Stimulated activated CD4-positive, alpha-beta T cell treated with anti-CD3 and anti-CD28 coated beads, Interleukin-12 subunit alpha, Interleukin-12 subunit beta, amount 100 ng/mL, for 48 hours (primary cell): Measurements from ENCODE around the gene RUNX1.

Experiments used
- DNase-seq, 3 donors: peaks; one replicate each; pipeline ENCODE4 v3.0.0-alpha.2; 2020; ENCODE audit warnings: low read depth in 2 of 3, low spot score in 1 of 3

The RUNX1 gene

DNA sequence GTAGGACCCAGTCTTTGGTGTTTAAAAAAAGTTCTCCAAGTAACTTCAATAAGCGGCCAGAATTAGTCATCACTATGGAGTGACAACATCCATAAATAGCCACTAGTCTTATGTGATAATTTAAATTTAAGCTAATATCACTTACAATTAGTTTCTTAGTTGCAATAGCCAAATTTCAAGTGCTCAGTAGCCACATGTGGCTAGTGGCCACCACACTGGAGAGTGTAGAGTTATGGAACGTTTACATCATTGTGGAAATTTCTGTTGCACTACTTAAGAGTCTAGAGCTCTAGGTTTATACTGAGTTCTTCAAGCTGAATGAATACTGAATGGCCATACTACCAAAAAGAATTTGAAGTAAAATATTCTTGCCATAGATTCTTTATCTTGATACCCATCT is 121.1 kb downstream of the RUNX1 start:
- DNase-seq = no peak

DNA sequence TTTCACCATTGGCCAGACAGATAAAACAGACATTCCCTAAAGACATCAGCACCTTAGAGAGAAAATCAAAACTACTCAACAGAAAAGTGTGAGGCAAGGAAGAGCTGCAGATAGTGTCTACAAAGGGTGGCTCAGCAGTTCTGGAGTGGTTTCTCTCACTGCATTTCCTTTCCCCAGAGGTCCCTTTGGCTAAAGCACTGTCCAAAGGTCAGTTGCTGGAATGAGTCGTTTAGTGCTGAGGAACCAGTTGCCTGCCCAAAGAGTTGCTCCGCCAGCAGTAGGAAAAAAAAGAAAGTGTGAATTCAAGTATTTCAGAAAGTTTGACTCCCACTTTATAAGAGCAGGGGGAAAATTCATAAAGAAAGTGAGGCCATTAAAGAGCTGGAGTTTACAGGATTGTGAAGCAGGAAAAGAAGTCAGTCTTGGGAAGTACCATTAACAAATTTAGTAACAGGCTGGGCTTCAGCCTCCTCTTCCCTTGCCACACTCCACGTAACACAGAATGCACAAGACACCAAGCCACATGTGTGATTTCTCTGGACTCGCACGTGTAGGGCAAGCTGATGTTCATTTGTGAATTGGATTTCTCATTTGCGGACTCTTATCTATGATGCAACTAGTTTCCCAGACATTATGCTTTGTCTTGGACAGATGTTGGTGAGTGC is 122.2 kb downstream of the RUNX1 start:
- no peak for DNase-seq

DNA sequence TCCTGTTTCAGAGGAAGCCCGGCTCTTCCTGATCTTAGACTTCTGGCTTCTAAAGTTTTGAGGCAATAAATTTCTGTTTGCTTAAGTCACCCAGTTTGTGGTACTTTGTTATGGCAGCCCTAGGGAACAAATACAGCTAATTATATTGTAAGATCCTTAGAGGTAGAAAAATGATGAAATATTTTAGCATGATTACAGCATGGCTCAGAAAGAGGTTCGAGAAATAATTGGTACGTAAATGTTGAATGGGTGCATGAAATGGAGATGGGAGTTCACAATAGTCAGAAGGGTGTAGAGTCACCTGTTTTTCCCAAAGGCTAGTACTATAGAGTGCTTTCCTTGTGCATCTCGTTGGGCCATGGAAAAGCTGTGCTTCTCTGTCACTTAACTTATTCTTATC is 123.5 kb downstream of the RUNX1 start:
- DNase-seq = no peak

DNA sequence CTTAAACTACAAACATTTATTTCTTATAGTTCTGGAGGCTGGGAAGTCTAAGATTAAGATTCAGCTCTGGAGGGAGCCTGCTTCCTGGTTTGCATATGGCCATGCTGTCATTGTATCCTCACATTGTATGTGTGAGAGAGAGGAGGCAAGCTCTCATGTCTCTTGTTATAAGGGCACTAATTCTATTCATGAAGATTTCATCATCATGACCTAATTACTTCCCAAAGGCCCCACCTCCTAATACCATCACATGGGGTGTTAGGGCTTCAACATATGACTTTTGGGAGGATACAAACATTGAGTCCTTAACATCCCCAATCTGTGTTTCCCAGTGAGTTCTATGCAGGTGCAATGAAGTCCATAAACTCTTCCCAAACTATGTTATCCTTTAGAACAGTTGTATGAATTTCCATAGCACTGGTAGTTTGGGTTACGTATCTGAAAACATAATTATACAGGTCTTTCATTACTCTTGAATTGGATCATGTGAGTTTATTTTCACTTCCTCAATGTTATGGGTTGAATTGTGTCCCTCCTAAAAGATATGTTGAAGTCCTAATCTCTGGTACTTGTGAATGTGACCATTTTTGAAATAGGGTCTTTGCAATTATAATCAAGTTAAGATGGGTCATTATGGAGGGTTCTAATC is 124.2 kb downstream of the RUNX1 start:
- DNase-seq = no peak

DNA sequence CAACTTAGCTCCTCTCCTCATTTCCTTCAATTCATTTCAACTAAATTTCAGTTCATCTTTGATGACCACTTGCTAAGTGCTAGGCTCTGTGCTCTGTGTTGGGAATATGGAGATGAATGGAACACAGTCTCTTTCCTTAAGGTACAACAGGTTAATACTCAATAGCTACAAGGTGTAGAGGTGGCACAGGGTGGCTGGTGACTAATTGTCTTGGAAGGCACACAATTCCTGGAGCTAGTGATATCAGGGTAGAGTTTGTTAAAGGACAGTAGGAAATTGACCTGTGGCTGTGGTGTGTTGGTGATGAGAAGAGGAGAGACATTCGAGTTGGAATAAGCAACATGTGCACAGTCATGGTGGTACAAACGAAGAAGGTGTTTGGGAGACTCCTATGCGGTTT is 124.9 kb downstream of the RUNX1 start:
- no peak for DNase-seq

DNA sequence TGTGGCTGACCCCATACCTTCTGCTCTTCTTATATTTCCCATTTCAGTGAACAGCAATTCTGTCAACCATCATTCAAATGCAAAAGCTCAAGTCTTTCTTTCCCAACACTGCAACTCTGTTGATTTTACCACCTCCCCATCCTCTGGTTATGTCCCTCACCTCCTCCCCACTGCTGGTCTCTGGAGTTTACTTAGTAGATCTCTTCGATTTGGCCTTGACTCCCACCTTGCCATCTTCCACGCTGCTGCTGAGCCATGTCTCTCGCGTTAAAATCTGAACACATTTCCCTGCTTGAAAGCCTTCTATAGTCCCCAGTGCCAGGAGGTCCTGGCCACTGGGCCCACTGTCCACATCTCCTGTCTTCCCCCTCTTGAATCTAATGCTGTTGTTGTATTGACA is 125.5 kb downstream of the RUNX1 start:
- no peak for DNase-seq

DNA sequence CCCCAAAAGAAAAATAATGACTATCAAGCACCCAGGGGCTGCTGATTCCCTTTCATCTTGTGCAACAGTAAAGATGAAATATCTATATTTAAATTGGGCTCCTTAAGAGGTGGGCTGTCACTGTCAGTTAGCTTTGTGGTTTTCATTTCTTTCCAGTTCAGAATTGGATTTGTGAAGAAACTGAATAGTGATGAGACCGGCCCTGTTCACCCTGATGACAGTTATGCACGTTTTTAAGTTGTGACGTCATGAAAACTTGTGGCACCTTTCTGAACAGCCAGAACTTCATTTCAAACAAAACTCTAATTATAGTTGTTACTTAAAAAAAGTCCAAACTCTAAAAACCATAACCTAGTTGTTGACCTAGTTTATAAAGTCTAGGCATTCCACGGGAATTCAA is 125.9 kb downstream of the RUNX1 start:
- no peak for DNase-seq

DNA sequence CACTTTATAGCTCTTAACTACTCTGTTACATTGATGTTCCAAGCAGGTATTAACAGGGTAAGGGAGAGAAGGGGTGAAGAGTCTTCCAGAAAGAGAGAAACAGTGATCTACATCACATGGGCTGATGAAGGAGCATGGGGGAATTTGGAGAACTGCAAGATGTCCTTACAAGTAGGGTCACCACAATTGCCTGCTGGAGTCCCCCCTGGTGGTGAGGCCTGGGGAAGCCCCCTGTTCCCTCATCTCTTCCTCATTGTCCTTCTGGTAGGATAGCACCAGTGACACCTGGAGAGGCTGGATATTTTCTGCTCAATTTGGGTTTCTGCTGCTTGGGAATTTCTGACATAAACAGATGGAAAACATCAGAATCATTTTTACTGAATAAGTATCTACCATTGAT is 126.6 kb downstream of the RUNX1 start:
- no peak for DNase-seq

DNA sequence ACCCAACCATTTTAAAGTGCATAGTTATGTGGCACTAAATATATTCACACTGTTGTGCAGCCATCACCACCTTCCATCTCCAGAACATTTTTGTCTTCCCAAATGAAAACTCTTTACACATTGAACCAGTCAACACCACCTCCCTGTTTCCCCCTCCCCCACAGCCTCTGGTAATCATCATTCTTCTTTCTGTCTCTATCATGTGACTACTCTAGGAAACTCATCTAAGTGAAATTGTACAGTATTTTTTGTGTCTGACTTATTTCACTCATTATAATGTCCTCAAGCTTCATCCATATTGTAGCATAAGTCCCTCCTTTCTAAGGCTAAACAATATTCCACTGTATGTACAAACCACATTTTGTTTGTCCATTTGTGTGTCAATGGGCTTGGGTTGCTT is 128.0 kb downstream of the RUNX1 start:
- DNase-seq = no peak

DNA sequence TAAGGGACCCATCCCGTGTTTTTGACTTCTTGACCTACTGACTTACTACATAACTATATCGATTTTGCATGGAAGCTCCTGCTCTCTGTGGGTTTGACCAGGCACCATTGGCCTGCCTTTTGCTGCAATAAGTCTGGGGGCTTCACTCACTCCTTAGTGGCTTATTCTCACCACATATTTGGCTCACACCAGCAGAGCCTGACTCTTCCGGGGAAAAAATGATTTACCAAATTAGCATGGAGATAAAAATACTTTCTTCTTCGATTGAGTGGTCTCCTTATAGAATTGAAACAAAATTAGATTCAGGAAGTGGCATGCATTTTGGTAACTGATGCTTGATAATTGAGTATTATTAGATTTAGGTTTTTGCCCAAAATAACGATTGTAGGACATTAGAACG is 129.7 kb downstream of the RUNX1 start:
- no peak for DNase-seq

DNA sequence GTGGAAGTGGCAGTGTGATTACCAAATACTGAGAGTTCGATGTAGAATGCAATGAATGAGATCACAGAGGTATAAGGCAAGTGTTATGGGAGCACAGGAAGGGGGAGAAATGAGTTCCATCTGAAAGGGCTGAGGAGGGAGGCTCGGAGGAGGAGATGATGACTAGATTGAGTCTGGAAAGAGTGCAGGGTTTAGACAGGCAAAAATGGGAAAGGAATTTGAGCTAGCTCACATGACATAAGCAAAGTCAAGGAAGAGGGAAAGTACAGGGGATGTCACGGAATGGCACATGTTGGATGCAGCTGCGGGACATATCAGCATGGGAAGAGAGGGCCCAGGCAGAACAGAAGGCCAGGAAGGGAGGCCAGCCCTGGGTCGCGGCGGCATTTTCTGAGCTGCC is 132.7 kb downstream of the RUNX1 start:
- DNase-seq = no peak

DNA sequence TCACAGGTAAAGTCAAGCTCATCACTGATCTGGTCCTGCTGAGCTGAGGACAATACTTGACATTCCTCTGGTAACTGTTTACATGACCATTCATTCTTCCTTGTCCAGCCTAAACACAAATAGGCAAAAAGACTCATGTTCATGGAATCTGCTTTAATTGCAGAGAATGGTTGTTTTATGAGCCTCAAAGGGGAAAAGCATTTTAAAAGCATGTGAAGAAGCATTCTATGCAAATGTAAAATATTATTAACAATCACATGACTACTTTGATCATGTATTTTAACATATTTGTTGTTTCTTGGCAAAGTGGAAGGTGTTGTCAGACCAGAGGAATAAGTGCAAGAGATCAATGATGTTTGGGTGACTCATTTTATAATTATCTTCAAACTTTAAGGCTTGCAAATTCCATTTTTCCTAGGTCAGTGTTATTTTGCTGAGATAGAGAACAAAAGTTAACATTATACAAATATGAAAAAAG is 133.7 kb downstream of the RUNX1 start:
- DNase-seq = no peak

DNA sequence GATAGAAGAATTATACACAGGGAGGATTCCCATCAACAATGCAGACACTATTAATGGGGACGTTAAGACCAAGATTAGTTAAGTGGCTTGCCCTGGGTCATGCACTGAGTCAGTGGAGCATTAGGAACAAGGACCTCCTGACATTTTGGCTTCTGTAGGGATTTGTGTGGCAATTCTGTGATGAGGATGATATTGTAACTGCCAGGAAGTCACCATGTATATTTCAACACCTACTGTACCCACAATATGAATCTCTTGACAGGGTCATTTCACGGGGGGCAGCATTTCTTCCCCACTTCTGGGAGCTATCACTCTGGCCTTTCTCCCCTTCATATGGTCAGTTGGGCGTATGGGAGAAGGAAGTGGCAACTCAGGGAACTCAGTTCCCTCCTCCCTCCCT is 134.9 kb downstream of the RUNX1 start:
- DNase-seq = no peak

DNA sequence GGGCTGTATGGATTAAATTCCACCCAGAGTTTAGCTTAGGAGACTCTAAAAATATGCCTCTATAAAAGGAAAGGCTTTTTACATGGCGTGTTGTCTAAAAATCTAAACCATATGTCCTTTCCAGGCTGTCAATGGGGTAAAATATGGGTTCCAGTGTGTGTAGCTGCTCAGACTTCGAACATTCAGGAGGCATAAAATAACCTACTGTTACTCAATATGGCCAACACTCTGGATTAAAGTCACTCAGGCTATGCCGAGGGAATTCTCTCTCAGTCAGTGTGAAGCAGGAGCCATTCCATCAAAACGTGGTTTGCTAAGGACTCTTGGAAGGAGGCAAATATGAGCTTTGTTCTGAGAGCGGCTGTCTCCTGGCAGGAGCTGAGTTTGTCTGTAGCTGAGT is 135.3 kb downstream of the RUNX1 start:
- DNase-seq = no peak

DNA sequence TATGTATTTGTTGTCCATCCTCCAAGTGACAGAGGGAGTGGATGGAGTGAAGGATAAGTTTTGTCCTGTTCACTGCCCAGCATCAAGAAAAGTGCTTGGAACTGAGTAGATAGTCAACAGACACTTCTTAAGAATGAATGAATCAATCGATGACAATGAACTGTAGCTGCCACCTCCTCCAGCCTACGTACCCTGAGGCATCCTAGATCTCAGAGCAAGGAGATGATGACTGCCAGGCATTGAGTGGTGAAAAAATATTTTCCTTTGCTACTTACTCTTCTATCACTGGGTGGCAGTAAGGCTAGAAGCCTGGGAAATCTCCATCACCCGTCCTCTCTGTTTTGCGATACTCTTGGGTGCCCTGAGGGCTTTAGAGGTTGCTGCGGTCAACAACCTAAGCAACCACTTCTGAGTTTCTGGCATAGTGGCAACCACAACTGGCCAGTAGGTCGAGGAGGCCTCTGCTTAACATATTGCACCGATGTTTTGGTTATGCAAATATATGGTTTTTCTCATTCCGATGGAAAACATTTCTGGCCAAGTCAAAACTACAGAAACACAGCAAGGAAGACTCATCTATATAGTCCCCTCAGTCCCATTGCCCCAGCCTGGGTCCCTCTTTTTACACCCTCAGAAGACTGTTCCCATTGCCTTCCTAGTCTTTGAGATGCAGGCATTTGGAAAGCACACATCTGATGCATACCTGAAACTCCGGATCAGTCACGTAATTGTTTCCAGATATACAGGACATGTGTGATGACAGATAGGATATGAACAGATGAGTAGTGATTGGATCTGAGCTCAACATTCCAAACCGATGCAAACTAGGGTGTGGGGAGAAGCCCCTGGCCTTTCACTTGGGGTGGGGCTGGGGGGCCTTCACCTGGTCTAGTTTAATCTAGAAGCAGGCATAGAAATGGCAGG is 136.8 kb downstream of the RUNX1 start:
- DNase-seq = no peak

DNA sequence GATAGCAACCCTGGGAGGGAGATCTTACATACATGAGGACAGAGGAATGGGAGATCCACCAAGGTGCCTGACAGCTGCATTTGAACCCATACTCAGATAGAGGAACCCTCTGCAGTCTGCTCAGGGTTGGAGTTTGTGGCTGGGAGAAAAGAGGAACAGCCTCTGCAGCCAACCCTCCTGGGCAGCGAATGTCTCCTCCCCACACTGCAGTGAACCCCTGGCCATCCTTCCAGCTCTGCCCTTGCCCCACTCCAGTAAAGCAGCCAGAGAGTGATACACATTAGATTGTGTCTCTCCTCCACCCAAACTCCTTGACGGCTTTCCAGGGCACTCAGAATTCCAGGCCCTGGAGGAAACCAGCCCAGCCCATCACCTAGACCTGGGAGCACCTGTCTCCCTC is 137.7 kb downstream of the RUNX1 start:
- no peak for DNase-seq

DNA sequence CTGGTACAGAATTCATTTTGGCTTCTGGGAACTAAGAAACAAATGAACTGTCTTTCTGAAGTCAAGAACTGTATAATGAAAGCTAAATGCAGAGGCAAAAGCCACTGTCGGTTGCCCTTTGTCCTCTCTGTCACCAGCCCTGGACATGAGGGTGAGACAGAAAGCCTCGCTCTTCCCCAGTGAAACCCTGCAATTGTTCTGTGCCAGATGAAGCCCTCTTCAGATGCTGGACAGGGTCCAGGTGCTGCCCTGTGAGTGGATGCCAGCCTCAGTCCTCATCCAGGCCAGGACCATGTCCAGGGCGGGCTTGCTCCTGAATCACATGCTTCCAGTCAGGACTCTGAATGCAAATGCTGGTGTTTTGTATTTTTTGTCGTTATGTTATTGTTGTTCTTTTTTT is 138.7 kb downstream of the RUNX1 start:
- no peak for DNase-seq

DNA sequence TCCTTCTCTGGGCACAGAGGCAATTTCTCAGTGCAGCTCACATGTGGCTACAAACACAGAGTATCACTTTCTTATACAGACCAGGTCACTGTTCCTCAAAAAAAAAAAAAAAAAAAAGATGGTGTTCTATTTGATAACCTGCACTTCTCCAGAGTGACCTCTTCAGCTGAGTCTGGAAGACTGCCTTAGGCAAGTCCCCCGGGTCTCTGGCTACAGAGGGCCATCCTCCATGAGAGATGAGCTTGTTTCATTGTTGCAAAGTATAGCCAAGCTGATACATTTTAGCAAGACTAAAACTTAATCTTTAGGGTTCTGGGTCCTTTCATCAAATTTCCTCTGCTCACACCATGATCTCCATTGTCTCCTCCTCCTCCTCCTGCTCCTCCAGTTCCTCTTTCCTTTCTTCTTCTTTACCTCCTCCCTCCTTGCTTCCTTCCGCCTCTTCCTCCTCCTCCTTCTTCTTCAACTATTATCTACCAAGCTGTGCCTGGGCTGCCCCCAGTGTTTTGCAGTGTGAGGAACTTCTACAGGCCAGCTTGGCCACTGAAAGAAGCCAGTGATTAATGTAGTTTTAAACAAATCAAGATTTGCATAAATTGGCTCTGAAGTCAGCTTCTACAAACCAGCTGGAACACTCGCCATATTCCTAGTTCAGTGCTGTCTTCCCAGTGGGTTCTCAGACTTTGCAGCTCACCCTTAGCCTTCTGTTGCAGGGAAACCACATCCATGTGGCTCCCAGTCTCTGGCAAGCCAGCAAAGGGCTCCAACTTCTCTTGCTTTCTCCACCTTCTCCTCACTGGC is 139.4 kb downstream of the RUNX1 start:
- no peak for DNase-seq

DNA sequence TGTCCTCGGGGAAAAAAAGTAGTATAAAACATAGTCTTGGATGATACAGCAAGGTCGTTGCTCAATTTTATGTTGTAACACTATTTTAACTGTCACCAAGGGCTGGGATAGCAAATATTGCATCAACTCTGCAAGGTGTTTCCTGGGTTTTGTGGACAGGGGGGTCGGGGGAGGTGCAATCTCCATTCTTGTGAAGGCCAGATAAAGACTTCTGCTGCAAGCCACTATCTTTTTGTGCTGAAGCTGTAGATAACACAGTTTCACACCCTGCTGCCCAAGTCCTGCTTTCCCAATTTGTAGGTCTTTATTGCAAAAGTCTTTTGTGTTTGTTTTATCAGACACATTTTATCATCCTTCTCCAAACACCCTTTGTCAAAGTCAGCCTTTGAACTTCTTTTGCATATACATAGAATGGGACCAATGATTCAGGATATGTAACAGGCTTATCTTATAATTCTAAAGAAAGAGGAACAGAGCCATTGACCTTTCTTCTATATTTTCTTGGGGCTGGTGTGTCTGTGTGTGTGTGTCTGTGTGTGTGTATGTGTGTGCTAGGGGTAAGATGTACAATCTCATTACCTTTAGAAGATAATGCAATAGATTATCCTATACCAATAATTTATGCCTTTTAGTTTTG is 140.6 kb downstream of the RUNX1 start:
- DNase-seq = no peak

DNA sequence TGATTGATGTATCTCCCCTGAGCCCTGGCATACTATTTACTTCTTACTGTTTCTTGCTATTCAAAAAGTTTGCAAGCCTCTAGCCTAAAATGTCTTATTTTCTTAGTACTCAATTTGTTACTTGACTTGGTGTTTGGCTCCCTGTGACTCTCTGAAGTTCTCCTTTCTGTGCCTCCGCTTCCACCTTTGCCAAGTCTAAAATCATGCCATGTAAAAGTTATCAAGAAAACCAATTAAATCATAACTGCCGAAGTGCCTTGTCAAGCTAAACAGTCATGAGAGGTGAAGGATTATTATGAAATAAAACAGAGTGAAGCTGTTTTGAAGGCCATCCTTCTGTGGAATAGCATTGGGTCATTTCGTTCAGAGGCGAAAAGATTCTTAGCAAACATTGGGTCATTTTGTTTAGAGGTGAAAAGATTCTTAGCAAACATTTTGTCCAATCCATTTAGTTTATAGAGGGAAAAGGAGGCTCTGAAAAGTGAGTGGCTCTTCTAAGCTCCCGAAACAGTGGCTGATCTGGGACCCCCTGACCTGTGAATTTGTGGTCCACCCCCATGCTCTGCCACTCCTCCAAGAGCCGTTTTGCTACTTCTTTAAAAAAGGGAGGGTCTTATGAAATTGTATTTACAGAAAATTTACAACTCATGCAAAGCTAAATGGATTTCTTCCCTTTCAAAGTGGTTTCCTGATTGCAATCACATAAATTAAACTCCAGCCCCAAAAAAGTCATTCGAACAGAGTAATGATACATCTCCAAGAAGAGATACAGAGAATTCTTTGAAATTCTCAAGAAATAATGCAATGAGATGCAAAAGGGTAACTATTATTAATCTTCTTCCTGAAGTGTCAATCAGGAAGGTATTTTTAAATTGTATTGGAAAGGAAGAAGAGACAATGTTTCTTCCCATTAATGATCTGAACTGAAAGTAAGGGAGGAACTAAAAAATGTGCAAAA is 141.4 kb downstream of the RUNX1 start:
- no peak for DNase-seq
